ENCODE data around the gene ACTL6A.
A peak's percentile ranks its signal among the peaks of the same experiment; 100 is the strongest.

ACTL6A gene

GRCh38 chr3:179591313-179591712, 28.6 kb downstream of the ACTL6A start:
- TF ChIP-seq TCF12 (IDR thresholded peaks at IDR 0.05; ENCODE audit: low read depth): no peak
- TF ChIP-seq TAF1 (IDR thresholded peaks at IDR 0.05; ENCODE audit: low read depth): no peak
- TF ChIP-seq TEAD4 (IDR thresholded peaks at IDR 0.05): no peak
- TF ChIP-seq NFIC (IDR thresholded peaks at IDR 0.05): no peak
- no peak for TF ChIP-seq YY1 (IDR thresholded peaks at IDR 0.05; ENCODE audit: low read depth)
- no peak for TF ChIP-seq EP300 (IDR thresholded peaks at IDR 0.05; ENCODE audit: borderline replicate concordance)
- no peak for TF ChIP-seq ZBTB7A (IDR thresholded peaks at IDR 0.05; ENCODE audit: low read depth)
- TF ChIP-seq MAX (IDR thresholded peaks at IDR 0.05): no peak
- no peak for TF ChIP-seq CEBPB (IDR thresholded peaks at IDR 0.05)

- TF ChIP-seq EGR1 (IDR thresholded peaks at IDR 0.05) (no peak), USF1 (IDR thresholded peaks at IDR 0.05) (no peak), MAX (IDR thresholded peaks at IDR 0.05) (no peak), TCF12 (IDR thresholded peaks at IDR 0.05; ENCODE audit: low read depth) (no peak), RAD21 (IDR thresholded peaks at IDR 0.05; ENCODE audit: low read depth) (no peak), REST (IDR thresholded peaks at IDR 0.05; ENCODE audit: low read depth) (no peak), TAF1 (IDR thresholded peaks at IDR 0.05; ENCODE audit: low read depth) (no peak), ZBTB7A (IDR thresholded peaks at IDR 0.05; ENCODE audit: low read depth) (no peak), CREB1 (IDR thresholded peaks at IDR 0.05; ENCODE audit: low read depth) (no peak), CEBPB (IDR thresholded peaks at IDR 0.05) (no peak), YY1 (IDR thresholded peaks at IDR 0.05; ENCODE audit: low read depth) (no peak), FOXM1 (IDR thresholded peaks at IDR 0.05; ENCODE audit: borderline replicate concordance, low read depth) (no peak), EP300 (IDR thresholded peaks at IDR 0.05; ENCODE audit: borderline replicate concordance) (no peak), NFIC (IDR thresholded peaks at IDR 0.05) (no peak)
Observed at GRCh38 chr3:179599531-179599930, 36.8 kb downstream of the ACTL6A start.

- no peak for TF ChIP-seq FOXM1 (IDR thresholded peaks at IDR 0.05; ENCODE audit: borderline replicate concordance, low read depth)
- no peak for TF ChIP-seq REST (IDR thresholded peaks at IDR 0.05; ENCODE audit: low read depth)
- TF ChIP-seq EGR1 (IDR thresholded peaks at IDR 0.05): no peak
- no peak for TF ChIP-seq USF1 (IDR thresholded peaks at IDR 0.05)
- TF ChIP-seq NFIC (IDR thresholded peaks at IDR 0.05): no peak
- TF ChIP-seq EP300 (IDR thresholded peaks at IDR 0.05; ENCODE audit: borderline replicate concordance): no peak
- no peak for TF ChIP-seq ZBTB7A (IDR thresholded peaks at IDR 0.05; ENCODE audit: low read depth)
- TF ChIP-seq CREB1 (IDR thresholded peaks at IDR 0.05; ENCODE audit: low read depth): no peak
- TF ChIP-seq RAD21 (IDR thresholded peaks at IDR 0.05; ENCODE audit: low read depth): no peak
- no peak for TF ChIP-seq TAF1 (IDR thresholded peaks at IDR 0.05; ENCODE audit: low read depth)
- TF ChIP-seq YY1 (IDR thresholded peaks at IDR 0.05; ENCODE audit: low read depth): no peak
- no peak for TF ChIP-seq TCF12 (IDR thresholded peaks at IDR 0.05; ENCODE audit: low read depth)
- no peak for TF ChIP-seq CEBPB (IDR thresholded peaks at IDR 0.05)
- TF ChIP-seq MAX (IDR thresholded peaks at IDR 0.05): no peak
- no peak for TF ChIP-seq TEAD4 (IDR thresholded peaks at IDR 0.05)
Observed at GRCh38 chr3:179603321-179603720, 40.6 kb downstream of the ACTL6A start.

GRCh38 chr3:179603831-179604230, 41.1 kb downstream of the ACTL6A start:
- no peak for TF ChIP-seq YY1 (IDR thresholded peaks at IDR 0.05; ENCODE audit: low read depth)
- TF ChIP-seq FOXM1 (IDR thresholded peaks at IDR 0.05; ENCODE audit: borderline replicate concordance, low read depth): no peak
- no peak for TF ChIP-seq RAD21 (IDR thresholded peaks at IDR 0.05; ENCODE audit: low read depth)
- TF ChIP-seq TCF12 (IDR thresholded peaks at IDR 0.05; ENCODE audit: low read depth): no peak
- TF ChIP-seq TEAD4 (IDR thresholded peaks at IDR 0.05): no peak
- TF ChIP-seq EGR1 (IDR thresholded peaks at IDR 0.05): no peak
- TF ChIP-seq EP300 (IDR thresholded peaks at IDR 0.05; ENCODE audit: borderline replicate concordance): no peak
- no peak for TF ChIP-seq CREB1 (IDR thresholded peaks at IDR 0.05; ENCODE audit: low read depth)

GRCh38 chr3:179604321-179605078, 41.8 kb downstream of the ACTL6A start, which contains the start of the genes MRPL47 and NDUFB5:
MRPL47 (minus strand) TSS chr3:179604638; CDS start chr3:179604624, 14 bp downstream.
NDUFB5 (plus strand) TSS chr3:179604794; CDS start chr3:179604816, 22 bp downstream.
- TF ChIP-seq MAX (IDR thresholded peaks at IDR 0.05) (peak; percentile 83), USF1 (IDR thresholded peaks at IDR 0.05) (no peak), TCF12 (IDR thresholded peaks at IDR 0.05; ENCODE audit: low read depth) (peak; percentile 80), TEAD4 (IDR thresholded peaks at IDR 0.05) (peak; percentile 70), FOXM1 (IDR thresholded peaks at IDR 0.05; ENCODE audit: borderline replicate concordance, low read depth) (no peak; the same call in 1 of the 2 replicates), TAF1 (IDR thresholded peaks at IDR 0.05; ENCODE audit: low read depth) (peak; percentile 98), RAD21 (IDR thresholded peaks at IDR 0.05; ENCODE audit: low read depth) (no peak), YY1 (IDR thresholded peaks at IDR 0.05; ENCODE audit: low read depth) (peak; percentile 100), EP300 (IDR thresholded peaks at IDR 0.05; ENCODE audit: borderline replicate concordance) (no peak), CREB1 (IDR thresholded peaks at IDR 0.05; ENCODE audit: low read depth) (peak; percentile 95), REST (IDR thresholded peaks at IDR 0.05; ENCODE audit: low read depth) (no peak), CEBPB (IDR thresholded peaks at IDR 0.05) (no peak), EGR1 (IDR thresholded peaks at IDR 0.05) (peak; percentile 90), NFIC (IDR thresholded peaks at IDR 0.05) (no peak; the same call in 1 of the 2 replicates), ZBTB7A (IDR thresholded peaks at IDR 0.05; ENCODE audit: low read depth) (no peak)

All from Ishikawa (cell line).